ENCODE measurements around the gene ARF6. TPM values are rescaled to one million over a fixed set of nuclear protein-coding genes. Genes with fewer than 3 reads are reported as not detected.

The ARF6 gene
- total and polyA plus RNA-seq, 9 of the 15 experiments (the other 6 are each of a cell fraction or from before 2014, with no cell fraction given) = 15.3 to 35.2 (median 24.9) TPM

- Histone ChIP-seq H3K36me3 (ENCODE audit: control insufficient read depth, insufficient read depth, low read length) (no peaks in the 10 kb centered on the region), H3K9me1 (ENCODE audit: control insufficient read depth, insufficient read depth, low read length) (no peaks in the 10 kb centered on the region), H4K20me1 (replicated peaks; ENCODE audit: control insufficient read depth, insufficient read depth, low read length) (no peaks in the 10 kb centered on the region), H3K79me2 (ENCODE audit: control insufficient read depth, insufficient read depth, low read length) (no peaks in the 10 kb centered on the region), H3K27ac (ENCODE audit: extremely low read depth, low read depth, low read length) (no peak overlapping the region), H3K4me3 (no peak overlapping the region), H2AFZ (ENCODE audit: low read depth, low read length) (no peak overlapping the region), H3K4me2 (ENCODE audit: insufficient read depth, low read length) (no peak overlapping the region), H3K4me1 (replicated peaks in 1 of 2; ENCODE audit: control insufficient read depth in 2 of 2, insufficient read depth in 2 of 2, low read length in 2 of 2) (no peaks in the 10 kb centered on the region; a peak in 2 of 5 replicates), H3K9me3 (replicated peaks; ENCODE audit: control insufficient read depth, insufficient read depth, low read depth, low read length) (no peaks in the 10 kb centered on the region), H3K9ac (ENCODE audit: insufficient read depth in 1 of 2, low read depth in 2 of 2, low read length in 2 of 2) (no peak overlapping the region), H3K27me3 (ENCODE audit: control insufficient read depth in 2 of 2, insufficient read depth in 2 of 2, low read length in 2 of 2) (no peaks in the 10 kb centered on the region)
- ATAC-seq = no peak
- in situ Hi-C loops (cut with MboI) = no loop called here
- intact Hi-C loops (cut with micrococcal nuclease) = no loop called here
- 38% methylated on average over 2 of the region's 2 CpGs for WGBS (ENCODE audit: insufficient coverage, low coverage, missing lambda C conversion rate)
- BruUV-seq (replicated peaks) = no TSS peak
- TF ChIP-seq NFXL1 (CRISPR knock-in tag; IDR thresholded peaks at IDR 0.05) (no peak), HNRNPL (IDR thresholded peaks at IDR 0.05; ENCODE audit: low read depth, low read length) (no peak), ZNF408 (CRISPR knock-in tag; IDR thresholded peaks at IDR 0.05; ENCODE audit: low read depth) (no peak), SRF (CRISPR knock-in tag; IDR thresholded peaks at IDR 0.05) (no peak), RFX1 (IDR thresholded peaks at IDR 0.05) (no peak), USF2 (CRISPR knock-in tag; IDR thresholded peaks at IDR 0.05) (no peak), ZNF696 (CRISPR knock-in tag; conservative IDR thresholded peaks at IDR 0.05) (no peak), BRCA1 (IDR thresholded peaks at IDR 0.05) (no peak), BRCA1 (CRISPR knock-in tag; IDR thresholded peaks at IDR 0.05) (no peak)
- DNase-seq (ENCODE audit: extremely low read depth in 1 of 4, low spot score in 3 of 4) = no peak
- no peak for FAIRE-seq
- CTCF ChIA-PET (ENCODE audit: low intra/inter-chr PET ratio) = no interaction called here
- POLR2A ChIA-PET = no interaction called here
Measured at GRCh38 chr14:49942090-49942489, 49.2 kb downstream of the ARF6 start.

All from K562 (cell line).